ENCODE results near the gene PCDHB8.
"Not testable (repeated sequence)": the region's sequence is repeated elsewhere in the genome, so short reads cannot be mapped to it uniquely, and the experiment has no call there.

PCDHB8 gene

DNA sequence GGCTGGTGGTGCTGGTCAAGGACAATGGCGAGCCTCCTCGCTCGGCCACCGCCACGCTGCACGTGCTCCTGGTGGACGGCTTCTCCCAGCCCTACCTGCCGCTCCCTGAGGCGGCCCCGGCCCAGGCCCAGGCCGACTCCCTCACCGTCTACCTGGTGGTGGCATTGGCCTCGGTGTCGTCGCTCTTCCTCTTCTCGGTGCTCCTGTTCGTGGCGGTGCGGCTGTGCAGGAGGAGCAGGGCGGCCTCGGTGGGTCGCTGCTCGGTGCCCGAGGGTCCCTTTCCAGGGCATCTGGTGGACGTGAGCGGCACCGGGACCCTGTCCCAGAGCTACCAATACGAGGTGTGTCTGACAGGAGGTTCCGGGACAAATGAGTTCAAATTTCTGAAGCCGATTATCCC is 47.8 kb downstream of the PCDHB8 start:
- DNase-seq (ENCODE audit: low read depth in 3 of 3, low spot score in 1 of 3) = not testable (repeated sequence)

Measured in stimulated activated CD4-positive, alpha-beta T cell treated with anti-CD3 and anti-CD28 coated beads, TNF-alpha, amount 100 ng/mL, for 1 hour (primary cell).